NCI-H1694 treated with DMSO at 0.1 percent for 48 hours (cell line): ENCODE results near the gene SLC19A1.

ENCODE experiments used
- DNase-seq: peaks from one replicate; lab custom pipeline; 2025; lab: John Stamatoyannopoulos, UW

The SLC19A1 gene

DNA sequence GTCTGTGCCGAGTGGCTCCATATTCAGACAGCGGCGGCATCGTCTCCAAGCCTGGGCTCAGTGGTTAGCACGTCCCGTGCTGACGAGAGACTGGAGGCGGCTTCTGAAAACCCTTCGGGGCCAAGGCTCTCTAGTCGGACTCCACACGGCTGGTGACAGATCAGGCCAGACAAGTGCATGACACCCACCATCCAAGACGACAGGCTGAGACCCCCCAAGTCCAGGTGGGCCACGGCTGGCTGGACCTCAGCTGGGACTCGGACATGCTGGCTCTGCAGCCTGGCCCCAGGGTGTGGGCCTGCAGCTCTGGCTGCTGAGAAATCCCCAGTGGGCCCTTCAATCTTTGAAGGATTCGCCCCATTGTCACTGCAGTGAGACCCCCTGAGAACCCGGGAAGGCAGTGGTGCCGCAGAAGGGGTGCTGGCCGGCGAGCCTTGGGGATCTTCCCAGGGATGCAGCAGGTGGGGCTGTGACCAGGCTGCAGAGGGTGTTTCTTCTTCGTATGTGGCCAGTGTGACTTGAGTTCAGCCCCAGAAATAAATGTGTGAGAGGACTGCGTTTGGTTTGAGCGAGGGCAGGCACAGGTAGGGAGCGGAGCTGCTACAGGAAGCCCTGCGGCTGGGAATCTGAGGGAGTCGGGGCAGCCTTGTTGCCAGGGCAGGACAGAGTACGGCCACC lies 15.9 kb upstream of the SLC19A1 start:
- DNase-seq = no peak

DNA sequence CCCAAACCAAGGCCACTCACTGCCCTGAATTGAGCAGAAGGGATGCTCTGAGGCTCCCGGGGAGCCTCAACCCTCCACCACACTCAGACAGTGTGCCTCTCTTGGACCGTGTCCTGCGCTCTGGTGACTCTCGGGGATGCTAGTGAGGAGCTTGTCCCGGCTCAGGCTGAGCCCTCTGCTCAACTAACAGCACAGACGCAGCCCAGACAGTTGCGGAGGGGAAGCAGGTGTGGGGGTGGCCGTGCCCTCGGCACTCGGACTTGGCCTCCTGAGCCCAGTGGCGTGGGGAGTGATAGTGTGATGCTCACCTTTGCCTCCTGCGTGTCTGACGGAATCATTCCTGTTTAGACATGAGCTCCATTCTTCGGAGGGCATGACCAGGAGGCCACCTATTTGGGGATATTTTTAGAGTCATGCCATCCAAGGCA lies 15.4 kb upstream of the SLC19A1 start:
- no peak for DNase-seq

DNA sequence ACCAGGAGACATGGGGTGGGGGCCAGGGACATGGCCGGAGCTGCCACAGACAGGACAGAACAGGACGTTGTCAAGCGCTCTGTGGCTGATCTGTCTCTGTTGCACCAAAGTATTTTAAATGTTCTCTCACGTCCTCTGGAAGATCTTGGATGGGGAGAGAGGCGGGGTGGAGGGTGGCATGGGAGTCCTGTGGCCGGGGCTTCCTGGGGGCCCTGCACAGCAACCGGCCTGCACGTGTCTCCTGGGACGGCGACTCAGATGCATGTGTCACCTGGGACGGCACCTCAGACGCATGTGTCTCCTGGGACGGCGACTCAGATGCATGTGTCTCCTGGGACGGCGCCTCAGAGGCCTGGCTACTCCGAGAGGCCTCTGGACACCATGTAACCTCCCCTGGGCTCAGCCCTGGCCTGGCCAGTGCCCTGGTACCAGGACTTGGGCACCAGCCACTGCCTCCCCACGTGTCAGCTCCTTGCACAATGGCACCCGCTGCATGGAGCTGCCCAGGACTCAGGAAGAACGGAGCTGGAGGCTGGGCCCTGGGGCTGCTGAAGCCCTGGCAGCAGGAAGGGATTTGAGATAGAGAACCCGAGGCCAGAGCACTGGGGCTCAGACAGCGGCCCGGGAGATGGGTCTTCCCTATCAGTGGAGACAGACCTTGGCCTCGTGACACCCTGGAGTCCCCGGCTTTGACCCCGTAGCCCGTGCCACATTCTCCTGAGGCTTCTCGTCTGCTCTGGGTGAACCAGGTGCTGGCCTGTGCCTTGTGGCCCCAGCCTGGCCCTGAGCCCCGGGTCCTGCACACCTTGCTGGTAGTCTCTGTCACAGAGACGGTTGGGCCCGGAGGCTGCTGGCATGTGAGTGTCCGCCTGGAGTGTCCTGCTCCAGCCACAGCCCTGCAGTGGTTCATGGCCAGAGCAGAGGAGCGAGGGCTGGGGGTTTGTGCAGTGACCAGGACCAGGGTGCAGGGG lies 14.7 kb upstream of the SLC19A1 start:
- no peak for DNase-seq

DNA sequence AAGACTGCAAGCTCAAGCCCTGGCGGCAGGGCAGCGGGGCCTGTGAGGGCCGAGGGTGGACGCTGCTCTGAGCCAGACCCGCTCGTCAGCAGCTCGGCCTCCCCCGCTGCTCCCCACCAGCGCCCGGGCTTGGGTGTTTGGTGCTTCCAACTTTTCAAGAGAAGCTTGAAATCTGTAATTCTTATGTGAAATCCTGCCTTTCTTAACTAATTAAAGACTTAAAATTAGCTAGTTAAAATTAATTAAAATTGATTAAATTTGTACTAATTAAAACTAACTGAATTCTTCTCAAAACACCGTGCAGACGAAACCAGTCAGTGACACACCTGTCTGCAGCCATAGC lies 14.0 kb upstream of the SLC19A1 start:
- DNase-seq = no peak

DNA sequence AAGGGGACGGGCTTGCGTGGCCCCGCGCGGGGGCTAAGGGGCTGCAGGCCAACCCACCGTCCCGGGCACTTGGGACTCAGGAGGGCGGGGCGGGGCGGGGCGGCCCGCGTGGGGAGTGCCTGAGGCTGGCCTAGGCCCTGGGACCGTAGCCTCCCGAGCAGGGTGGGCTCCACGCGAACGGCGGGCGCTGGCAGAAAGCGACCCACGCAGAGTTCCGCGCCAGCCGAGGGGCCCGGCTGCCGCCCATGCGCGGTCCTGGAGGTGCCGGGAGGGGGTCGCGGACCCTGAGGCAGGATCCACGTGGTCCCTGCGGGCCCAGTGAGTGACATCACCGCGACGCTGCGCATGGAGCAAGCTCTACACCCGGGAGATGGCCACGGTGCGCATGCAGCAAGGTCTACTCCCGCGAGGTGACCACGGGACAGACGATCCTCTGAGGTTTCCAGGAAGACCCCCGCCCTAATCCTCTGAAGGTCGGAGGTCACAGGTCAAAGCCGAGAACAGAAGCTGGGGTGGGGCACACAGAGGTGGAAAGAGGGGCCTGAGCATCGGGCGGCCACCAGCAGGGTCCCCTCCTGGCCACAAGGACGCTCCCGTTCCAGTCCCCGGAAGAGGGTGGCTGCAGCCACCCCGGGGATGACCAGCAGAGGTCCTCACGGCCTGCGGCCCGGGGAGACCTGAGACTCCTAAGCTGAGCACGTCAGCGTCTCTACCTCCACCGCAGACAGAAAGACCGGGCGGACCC lies 13.5 kb upstream of the SLC19A1 start:
- DNase-seq = no peak

DNA sequence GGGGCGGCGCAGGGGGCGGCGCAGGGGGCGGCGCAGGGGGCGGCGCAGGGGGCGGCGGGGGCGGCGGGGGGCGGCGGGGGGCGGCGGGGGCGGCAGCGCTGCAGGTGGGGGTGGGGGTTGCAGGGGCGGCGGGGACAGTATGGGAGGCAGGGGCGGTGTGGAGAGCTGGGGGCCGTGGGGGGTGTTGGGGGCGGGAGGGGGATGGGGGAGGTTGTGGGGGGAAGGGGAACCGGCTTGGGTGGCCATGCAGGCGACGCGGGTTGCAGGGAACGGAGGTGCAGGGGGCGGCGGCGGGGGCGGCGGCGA lies 13.0 kb upstream of the SLC19A1 start:
- DNase-seq = no peak

DNA sequence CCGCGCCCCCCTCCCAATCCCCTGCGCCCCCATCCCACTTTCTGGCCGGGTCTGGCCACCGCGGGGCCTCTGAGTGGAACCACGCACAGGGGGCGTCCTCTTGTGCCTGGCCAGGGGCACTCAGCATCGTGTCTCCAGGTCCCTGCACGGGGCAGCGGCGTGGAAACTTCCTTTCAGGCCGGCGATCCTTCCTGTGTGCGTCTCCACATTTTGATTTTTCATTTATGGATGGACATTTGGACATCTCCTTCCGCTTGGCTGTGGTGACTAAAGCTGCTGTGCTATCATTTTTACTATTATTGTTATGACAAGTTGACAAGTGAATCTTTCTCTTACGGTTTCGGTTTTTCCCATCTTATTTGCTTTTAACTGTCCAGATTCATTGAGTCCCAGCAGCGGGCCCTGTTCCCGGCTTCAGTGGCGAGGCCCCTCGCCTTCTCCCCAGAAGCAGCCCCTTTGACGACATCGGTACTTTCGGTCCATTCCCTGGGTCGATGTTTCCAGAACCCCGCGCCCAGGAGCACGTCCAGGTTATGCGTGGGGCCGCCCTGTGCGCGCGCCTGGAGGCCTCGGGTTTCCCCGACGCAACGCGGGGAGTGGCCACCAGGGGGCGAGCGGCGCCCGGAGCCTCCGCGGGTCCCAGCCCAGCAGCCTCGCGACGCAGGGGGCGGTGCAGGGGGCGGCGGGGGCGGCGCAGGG lies 12.4 kb upstream of the SLC19A1 start:
- no peak for DNase-seq

DNA sequence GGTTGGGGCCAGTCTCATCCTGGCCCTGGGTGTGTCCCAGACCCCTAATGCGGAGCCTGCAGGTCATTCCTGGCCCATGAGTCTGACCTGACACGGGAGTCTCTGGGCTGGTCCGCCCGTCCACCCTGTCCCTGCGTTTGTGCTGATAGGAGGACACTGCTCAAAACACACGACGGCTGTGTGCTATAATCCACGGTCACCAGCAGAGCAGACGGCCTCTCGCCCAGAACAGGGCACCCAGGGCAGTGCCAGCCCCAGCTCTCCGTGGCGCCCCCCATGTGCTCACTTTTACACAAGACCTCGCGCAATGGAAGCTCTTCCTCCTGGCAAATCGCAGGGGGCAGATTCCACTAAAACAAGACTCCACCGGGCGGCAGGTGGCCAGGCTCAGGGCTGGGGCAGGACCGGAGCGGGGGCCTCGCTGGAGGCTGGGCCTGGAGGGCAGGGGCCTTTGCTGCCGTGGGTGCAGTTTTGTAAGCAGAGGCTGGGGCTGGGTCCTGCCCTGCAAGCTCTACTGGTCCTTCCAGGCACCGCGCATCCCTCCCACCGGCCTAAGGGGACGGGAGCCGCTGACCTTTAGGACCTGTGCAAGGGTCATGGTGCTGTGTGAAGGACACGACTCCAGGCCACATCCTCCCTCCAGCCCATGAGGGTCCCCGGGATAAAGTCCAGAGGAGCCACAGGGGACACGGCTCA lies 10.6 kb upstream of the SLC19A1 start:
- no peak for DNase-seq

DNA sequence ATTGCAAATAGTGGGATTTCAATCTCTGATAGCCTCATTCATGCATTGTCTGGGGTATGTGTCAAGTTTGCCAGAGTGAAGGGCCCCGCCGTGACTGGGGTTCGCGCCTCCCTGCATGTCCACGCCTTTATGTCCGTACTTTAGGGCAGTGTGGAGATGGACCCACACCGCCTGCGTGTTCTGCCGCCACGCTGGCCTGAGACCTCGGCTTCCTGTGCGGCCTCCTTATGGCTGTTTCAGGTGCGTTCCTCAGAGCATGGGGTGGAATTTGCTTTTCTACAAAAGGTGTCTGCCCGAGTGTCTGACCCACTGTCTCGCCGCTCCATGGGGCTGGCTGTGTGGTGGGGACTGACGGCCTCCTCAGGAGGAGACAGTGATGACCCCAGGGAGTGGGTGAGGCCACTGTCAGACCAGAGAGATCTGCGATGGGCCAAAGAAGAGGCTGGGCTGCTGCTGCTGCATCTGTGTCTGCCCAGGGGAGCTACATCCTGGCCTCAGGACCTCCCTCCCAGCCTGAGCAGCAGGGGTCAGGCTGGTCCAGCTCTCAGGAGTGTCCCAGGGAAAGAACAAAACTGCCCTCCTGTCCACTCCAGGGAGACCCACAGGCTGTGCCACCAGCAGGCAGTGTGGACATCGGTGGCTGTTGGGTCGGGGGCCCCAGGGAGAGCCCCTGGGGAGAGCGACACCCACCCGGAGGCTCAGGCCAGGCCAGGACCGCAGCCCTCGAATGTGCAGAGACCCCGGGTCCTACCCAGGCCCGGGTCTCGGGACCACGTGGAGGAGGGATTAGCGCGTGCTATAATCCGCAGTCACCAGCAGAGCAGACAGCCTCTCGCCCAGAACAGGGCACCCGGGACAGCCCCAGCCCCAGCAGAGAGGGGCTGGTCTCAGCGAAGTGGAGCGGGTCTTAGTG lies 9.8 kb upstream of the SLC19A1 start:
- no peak for DNase-seq

DNA sequence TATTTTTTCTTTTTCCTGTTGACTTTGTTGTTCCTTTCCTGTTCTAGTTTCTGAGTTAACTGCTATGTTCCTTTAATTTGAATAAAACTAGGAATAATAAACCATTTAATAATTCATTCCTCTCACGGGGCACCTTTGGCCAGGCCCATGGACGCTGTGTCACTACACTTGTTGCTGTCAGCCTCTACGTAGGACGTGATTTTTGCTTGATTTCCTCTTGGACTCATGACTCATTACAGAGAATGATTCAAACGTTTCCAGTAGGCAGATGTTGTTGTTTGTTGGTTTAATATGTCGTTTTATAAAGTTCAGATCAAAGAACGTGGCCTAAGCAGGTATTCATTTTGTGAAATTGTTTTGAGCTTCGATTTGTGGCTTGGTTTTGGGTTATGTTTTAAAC lies 9.1 kb upstream of the SLC19A1 start:
- DNase-seq = no peak

DNA sequence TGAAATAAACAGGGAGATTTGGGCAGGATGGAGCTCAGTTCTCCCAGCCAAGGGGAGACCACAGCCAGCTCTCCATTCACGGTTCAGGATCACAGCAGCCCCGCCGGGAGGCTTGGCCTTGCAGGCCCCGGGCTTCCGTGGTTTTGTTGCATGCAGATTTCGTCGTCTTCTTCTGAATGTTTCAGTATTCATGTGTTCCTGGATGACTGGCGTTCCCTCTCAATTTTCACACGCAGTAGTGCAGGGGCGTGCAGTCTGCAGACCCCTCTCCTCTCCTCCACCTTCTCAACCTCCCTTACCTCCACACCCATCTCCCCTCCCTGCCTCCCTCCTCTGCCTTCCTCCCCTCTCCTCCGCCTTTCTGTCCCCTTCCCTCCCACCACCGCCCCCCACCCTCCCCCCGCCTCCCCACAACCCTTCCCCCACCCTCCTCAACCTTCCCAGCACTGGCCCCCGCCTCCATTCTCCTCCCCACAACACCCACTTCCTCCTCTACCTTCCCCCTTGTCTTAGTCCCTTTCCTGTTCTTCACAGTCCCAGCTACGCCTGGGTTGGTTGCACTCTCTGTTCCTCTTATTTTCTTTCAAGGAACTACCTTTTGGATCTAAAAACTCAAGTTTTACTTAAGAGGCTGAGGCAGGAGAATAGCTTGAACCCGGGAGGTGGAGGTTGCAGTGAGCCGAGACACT lies 8.4 kb upstream of the SLC19A1 start:
- no peak for DNase-seq

DNA sequence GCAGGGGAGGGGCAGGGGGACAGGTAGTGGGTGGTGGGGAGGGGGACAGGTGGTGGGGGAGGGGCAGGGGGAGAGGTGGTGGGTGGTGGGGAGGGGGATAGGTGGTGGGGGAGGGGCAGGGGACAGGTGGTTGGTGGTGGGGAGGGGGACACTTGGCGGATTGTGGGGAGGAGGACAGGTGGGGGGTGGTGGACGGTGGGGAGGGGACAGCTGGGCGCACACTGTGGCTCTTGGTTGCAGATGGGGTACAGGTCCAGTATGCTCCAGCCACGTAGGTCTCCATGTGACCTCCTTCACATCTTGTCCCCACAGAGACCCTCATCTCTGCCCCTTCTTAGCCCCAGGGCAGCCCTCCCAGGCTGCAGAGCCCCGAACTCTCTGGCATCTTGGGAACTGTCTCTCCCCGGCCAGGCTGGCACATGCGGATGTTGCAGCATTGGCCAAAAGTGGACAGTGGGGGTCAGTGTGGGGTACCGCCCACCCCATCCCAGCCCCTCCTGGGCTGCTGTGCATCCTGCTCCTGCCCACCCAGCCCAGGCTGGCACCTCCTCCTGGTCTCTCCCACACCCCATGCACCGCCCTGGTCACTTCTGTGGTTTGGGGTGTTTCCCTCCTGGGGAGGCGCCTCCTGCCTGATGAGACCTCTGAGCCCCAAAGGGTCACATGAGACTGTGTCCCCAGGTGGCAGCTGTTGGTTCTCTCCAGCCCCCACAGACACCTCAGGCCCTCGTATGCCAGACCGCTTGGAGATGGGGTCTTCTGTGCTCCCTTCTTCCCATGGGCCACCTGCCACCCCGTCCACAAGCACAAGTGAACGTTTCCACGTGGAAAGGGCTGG lies 7.6 kb upstream of the SLC19A1 start:
- DNase-seq = no peak

DNA sequence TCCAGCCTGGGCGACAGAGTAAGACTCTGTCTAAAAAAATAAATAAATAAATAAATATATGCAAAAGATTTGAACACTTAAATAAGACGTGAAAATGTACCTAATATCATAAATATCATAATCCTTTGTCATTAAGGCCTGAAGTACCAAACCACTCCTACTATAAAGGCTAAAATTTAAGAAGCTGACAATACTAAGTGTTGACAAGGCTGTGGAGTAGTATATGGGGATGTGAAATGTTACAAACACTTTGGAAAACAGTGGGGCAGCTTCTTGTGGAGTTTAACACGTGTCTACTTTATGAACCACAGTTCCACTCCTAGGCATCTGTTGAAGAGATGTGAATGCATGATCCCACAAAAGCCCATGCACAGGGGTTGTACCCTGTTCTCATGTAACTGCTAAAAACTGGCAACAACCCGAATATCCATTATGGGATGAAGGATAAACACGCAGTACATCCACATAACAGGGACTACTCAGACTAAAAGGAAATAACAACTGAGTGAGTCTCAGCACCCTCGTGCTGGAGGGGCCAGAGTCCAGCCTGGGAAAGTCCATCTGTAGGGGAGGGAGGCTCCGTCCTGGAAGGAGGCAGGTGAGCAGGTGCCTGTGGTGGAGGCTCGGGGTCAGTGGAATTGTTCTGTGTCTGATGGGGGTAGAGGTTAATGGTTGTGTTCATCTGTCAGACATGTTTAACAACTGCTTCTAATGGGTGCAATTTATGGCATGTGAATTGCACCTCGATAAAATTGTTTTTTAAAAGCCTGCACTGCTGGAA lies 6.7 kb upstream of the SLC19A1 start:
- no peak for DNase-seq

DNA sequence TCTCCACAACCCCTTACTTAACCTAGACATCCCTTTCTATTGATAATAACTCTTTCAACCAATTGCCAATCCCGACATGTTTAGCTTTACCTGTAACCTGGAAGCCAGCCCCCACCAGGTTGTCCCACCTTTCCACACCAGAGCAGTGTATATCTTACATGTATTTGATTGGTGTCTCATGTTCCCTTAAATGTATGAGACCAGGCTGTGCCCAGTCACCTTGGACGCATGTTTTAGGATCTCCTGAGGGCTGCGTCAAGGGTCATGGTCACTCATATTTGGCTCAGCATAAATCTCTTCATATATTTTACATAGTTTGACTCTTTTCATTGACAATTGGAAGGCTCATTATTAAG lies 5.3 kb upstream of the SLC19A1 start:
- no peak for DNase-seq

DNA sequence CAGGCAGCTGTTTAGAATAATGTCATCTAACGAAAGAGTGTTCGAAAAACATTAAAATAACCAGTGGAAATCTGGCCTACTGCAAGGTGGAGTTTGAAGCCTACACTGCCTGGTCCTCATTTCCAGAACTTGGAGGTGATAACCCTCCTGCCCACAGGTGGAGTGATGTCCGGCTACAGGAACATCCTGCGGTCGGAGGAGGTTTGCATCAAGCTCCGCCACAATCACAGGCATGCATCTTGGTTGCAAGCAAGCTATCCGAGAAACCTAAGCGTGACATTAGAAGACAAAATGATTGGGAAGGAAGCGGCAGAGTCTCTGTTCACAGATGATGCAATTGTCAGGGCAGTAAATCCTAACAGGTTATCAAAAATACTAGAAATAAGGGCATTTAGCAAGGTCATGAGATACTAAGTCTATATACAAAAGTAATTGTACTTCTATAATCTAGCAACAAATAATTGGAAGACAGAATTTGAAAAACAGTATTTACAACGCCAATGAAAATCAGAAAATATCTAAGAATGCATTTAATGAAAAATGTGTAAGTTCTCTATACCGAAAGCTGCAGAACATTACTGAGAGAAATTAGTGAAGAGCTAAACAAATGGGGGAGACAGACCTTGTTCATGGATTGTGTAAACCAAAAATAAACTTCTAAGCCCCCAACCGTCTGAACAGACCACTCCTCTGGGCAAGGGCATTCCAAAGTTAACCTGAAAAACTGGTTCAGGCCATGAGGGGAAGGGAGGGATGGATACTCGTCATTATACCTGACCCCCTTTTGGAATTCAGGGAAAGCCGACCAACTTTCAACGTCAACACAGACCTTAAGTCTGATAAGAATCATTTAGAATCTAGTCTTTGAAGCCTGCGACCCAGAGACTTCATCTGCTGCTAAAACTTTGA lies 4.7 kb upstream of the SLC19A1 start:
- DNase-seq = no peak

DNA sequence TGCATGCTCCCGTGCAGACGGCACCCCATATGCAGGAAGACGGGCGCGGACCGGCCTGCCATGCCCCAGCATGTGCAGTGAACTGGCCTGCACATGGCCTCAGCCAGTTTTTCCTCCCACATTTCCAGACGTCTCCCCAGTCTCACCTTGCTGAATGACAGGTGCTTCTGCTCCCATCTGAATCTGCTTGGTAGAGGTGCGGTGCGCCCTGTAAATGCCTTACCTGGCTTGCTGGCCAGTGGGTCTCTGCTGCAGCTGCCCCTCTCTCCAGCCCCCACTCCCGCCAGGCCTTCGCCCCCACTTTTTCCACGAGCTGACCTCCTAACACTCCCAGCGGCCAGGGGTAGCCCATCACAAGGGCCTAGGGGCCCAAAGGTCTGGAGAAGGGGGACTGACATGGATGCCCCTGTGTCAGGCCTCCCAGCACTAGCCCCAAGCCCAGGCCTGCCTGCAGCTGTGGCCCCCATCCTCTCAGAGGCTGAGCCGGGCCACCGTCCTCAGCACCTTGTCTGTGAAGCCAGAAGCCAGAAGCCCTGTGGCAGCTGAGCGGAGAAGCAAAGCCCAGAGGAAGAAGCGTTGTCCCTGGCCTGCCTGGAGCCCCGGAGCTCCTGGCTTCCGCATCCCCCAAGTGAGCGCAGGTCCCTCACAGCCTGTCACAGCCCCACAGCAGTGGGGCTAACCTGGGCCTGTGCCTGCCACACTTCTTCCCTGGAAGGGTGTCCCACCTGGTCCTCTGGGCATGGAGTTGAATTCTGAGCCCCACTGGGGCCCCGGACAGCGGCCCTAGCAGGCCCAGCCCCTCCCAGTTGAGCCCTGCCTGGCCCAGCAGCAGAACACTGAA lies 3.7 kb upstream of the SLC19A1 start:
- no peak for DNase-seq

DNA sequence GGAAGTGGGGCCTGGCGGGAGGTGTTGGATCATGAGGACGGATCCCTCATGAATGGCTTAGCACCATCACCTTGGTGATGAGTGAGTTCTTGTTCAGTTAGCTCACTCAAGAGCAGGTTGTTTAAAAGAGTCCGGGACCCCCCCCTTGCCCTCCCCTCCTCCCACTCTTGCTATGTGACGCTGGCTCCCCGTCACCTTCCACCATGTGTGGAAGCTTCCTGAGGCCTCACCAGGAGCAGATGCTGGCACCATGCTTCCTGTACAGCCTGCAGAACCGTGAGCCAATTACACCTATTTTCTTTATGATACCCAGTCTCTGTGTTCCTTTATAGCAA lies 3.0 kb upstream of the SLC19A1 start:
- DNase-seq = no peak
